ENCODE measurements around the gene C19orf47.

- TF ChIP-seq CTCF (IDR thresholded peaks at IDR 0.05) (no peak), POLR2A (IDR thresholded peaks at IDR 0.05) (no peak)
These were observed 47.5 kb downstream of the C19orf47 start for GRCh38 chr19:40300668-40301067.

All from tibial nerve (tissue), 3 donors.